Upper lobe of left lung (tissue), 4 donors: ENCODE data around the gene DENND5A.

Source experiments
- POLR2AphosphoS5 ChIP-seq, 2 donors: sonication (generic); formaldehyde crosslinking; IDR thresholded peaks; one replicate each; pipeline ENCODE4 v1.5.1; 2017; ENCODE audit warnings: antibody characterized with exemption in 2 of 2
- TF ChIP-seq, protein P1 (sequence below), 6 experiments: fragments of 450-650 bp in 4 of 6; fragments of 200-600 bp in 2 of 6; sonication (generic) in 2 of 6; IDR thresholded peaks; one replicate each; pipeline ENCODE4 v1.5.1; 2016 to 2019; ENCODE audit warnings: antibody characterized with exemption in 6 of 6

DNA sequence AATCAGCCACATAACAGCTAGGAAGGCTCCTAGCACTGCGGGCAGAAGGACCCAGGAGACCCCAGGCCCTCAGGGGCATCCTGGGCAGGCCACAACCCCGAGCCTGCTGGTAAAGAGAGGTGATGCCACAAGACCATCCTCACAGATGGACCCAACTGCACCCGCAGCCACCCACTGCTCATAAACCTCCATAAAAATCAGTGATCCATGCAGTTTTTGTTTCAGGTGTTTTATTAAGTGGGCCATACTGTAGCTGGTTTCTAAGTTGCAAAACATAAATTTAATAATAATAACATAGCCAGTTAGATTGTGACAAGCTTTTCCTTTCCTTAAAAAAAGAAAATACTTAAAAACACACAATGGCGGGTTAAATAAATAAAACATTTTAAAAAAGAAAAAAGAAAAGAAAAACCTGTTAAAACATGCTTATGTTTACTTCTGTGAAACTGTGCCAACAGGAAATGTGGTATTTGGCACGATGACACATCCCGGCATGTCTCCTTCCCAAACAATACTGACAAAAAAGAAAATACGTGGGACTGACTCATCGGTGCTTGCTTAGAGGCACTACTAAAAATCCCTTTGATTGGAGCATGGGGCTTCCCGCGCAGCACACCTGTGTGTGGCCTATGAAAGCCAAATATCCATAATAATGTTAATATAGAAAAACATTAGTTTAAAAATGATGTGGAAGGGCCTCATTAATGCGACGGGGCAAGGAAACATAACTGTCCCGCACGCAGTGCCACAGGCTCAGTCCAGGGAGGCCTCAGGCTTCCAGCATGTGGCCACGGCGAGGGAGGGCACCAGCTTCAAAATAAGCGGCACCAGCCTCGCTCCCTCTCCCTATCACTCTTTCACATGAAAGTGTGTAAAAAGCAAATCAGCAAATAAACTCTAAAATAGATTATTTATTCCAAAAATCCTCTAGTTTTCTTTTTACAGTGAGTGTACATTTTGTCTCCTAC, 126.3 kb downstream of the DENND5A start:
- TF ChIP-seq POLR2AphosphoS5 (IDR thresholded peaks at IDR 0.05): peak in 1 of 2 donors; percentile 38
- TF ChIP-seq, protein P1, sequence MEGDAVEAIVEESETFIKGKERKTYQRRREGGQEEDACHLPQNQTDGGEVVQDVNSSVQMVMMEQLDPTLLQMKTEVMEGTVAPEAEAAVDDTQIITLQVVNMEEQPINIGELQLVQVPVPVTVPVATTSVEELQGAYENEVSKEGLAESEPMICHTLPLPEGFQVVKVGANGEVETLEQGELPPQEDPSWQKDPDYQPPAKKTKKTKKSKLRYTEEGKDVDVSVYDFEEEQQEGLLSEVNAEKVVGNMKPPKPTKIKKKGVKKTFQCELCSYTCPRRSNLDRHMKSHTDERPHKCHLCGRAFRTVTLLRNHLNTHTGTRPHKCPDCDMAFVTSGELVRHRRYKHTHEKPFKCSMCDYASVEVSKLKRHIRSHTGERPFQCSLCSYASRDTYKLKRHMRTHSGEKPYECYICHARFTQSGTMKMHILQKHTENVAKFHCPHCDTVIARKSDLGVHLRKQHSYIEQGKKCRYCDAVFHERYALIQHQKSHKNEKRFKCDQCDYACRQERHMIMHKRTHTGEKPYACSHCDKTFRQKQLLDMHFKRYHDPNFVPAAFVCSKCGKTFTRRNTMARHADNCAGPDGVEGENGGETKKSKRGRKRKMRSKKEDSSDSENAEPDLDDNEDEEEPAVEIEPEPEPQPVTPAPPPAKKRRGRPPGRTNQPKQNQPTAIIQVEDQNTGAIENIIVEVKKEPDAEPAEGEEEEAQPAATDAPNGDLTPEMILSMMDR (IDR thresholded peaks at IDR 0.05): no peak
